D721Med (cell line): ENCODE results near the gene ROR1.
A peak's percentile ranks its signal among the peaks of the same experiment; 100 is the strongest.

Experiments used
- DNase-seq: peaks from one replicate; pipeline ENCODE4 v3.0.0; 2011; ENCODE audit warnings: low spot score; ENCODE audit not compliant: insufficient read length
- FAIRE-seq: peaks from 2 replicates; lab custom pipeline; 2011; peaks lifted over from hg19 to GRCh38; lab: Jason Lieb, UNC
- TF ChIP-seq, protein P1 (sequence below): IDR thresholded peaks from 2 replicates; pipeline ENCODE4 v1.5.1; 2012; ENCODE audit warnings: mild to moderate bottlenecking, control low read depth; ENCODE audit not compliant: insufficient read depth; ENCODE audit errors: missing control alignments

The ROR1 gene

GRCh38 chr1:63916485-63917360 lies 142.9 kb downstream of the ROR1 start:
- DNase-seq (no peak), FAIRE-seq (no peak)
- TF ChIP-seq, protein P1, sequence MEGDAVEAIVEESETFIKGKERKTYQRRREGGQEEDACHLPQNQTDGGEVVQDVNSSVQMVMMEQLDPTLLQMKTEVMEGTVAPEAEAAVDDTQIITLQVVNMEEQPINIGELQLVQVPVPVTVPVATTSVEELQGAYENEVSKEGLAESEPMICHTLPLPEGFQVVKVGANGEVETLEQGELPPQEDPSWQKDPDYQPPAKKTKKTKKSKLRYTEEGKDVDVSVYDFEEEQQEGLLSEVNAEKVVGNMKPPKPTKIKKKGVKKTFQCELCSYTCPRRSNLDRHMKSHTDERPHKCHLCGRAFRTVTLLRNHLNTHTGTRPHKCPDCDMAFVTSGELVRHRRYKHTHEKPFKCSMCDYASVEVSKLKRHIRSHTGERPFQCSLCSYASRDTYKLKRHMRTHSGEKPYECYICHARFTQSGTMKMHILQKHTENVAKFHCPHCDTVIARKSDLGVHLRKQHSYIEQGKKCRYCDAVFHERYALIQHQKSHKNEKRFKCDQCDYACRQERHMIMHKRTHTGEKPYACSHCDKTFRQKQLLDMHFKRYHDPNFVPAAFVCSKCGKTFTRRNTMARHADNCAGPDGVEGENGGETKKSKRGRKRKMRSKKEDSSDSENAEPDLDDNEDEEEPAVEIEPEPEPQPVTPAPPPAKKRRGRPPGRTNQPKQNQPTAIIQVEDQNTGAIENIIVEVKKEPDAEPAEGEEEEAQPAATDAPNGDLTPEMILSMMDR, result no peak

GRCh38 chr1:63917571-63918417 lies 144.0 kb downstream of the ROR1 start:
- FAIRE-seq, result no peak
- DNase-seq, result no peak
- TF ChIP-seq, protein P1, result peak; percentile 7

DNA sequence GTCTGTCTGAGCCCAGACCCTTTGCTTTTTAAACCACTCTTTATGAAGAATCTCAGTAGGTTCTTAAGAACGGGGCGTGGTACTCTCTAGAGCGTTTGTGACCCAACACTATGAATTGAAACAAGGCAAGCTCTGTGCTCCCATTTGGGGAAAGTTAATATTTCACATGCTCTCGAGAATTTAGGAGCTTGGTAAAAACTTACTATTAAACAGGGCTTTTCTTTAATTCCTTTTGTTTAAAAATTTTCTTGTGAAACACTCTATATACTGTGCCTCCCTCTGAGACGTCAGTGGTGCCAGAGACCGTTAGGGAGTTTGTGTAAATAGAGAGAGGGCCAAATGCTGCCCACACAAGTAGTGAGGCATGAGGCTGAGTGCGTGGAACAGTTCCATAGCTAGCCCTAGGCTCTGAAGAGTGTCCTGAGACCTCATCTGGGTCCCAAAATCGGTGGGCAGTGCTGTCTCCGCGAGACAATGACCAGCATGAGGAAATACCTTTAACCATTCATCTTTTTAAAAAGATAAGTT lies 144.7 kb downstream of the ROR1 start:
- TF ChIP-seq, protein P1, result no peak
- FAIRE-seq (no peak), DNase-seq (no peak)

GRCh38 chr1:63920154-63921117 lies 146.6 kb downstream of the ROR1 start:
- TF ChIP-seq, protein P1, result peak; percentile 31
- DNase-seq (no peak), FAIRE-seq (no peak)

DNA sequence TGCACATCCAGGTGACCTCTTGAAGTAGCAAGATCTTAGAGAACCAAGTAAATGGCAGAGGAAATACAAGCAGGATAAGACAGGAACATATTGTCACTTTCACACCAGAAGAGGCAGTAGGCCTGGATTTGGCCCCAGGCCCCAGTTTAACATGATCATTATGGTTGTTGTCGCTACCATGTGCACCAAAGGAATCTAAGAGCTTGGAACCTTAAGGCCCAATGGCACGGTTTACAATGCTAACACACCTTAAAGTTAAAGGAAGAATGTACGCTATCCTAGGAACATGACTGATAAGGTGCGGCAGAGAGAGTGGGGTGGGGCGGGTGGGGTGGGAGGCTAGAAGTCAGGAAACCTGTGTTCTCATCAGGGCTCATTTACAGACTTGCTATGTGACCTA lies 147.5 kb downstream of the ROR1 start:
- TF ChIP-seq, protein P1, result no peak
- FAIRE-seq, result no peak
- no peak for DNase-seq

GRCh38 chr1:63921802-63922201 lies 148.0 kb downstream of the ROR1 start:
- no peak for DNase-seq
- TF ChIP-seq, protein P1, result no peak
- FAIRE-seq, result no peak
